RWPE2 (cell line): ENCODE results near the gene MAML1.

Experiments used
- ATAC-seq: fragments of 200-7000 bp; cut with Tn5 transposase; 3 replicates; pipeline ENCODE4 v1.9.1; 2021; ENCODE audit warnings: low read depth
- DNase-seq: peaks from one replicate; pipeline ENCODE4 v3.0.0-alpha.2; 2020; ENCODE audit warnings: low spot score
- H3K27ac ChIP-seq: fragments of 450-650 bp; 2 replicates; pipeline ENCODE4 v1.5.1; 2017; ENCODE audit warnings: mild to moderate bottlenecking; ENCODE audit not compliant: poor library complexity, severe bottlenecking
- H3K27me3 ChIP-seq: fragments of 250-450 bp; sonication (Bioruptor Pico); 2 replicates; pipeline ENCODE4 v1.5.1; 2021; ENCODE audit warnings: mild to moderate bottlenecking, moderate library complexity; ENCODE audit not compliant: insufficient read depth, poor library complexity, severe bottlenecking
- H3K36me3 ChIP-seq: fragments of 250-450 bp; sonication (Bioruptor Pico); 2 replicates; pipeline ENCODE4 v1.5.1; 2020; ENCODE audit warnings: low read depth, mild to moderate bottlenecking, moderate library complexity
- H3K4me1 ChIP-seq: fragments of 250-450 bp; sonication (Bioruptor Pico); 2 replicates; pipeline ENCODE4 v1.5.1; 2021; ENCODE audit warnings: mild to moderate bottlenecking, moderate library complexity; ENCODE audit not compliant: insufficient read depth, poor library complexity, severe bottlenecking
- H3K4me3 ChIP-seq: fragments of 250-450 bp; sonication (Bioruptor Pico); 2 replicates; pipeline ENCODE4 v1.5.1; 2021; ENCODE audit warnings: mild to moderate bottlenecking, moderate library complexity; ENCODE audit not compliant: severe bottlenecking
- H3K9me3 ChIP-seq: fragments of 250-450 bp; sonication (Bioruptor Pico); 2 replicates; pipeline ENCODE4 v1.5.1; 2021; ENCODE audit warnings: mild to moderate bottlenecking, moderate library complexity; ENCODE audit not compliant: severe bottlenecking
- CTCF ChIP-seq: fragments of 450-650 bp; IDR thresholded peaks from one replicate; pipeline ENCODE4 v1.5.1; 2017; ENCODE audit warnings: mild to moderate bottlenecking, moderate library complexity; ENCODE audit not compliant: poor library complexity, severe bottlenecking

Gene MAML1

GRCh38 chr5:179800071-179800695, 67.6 kb downstream of the MAML1 start:
- Histone ChIP-seq H3K36me3 (peaks cover 46% of the 10 kb centered on the region), H3K27me3 (no peaks in the 10 kb centered on the region), H3K4me3 (no peak overlapping the region), H3K9me3 (no peaks in the 10 kb centered on the region), H3K4me1 (peaks cover 13% of the 10 kb centered on the region), H3K27ac (no peak overlapping the region)
- ATAC-seq: no peak
- no peak for TF ChIP-seq CTCF
- peak; percentile 72 for DNase-seq

GRCh38 chr5:179800696-179801201, 68.1 kb downstream of the MAML1 start:
- no peak for DNase-seq
- Histone ChIP-seq H3K27ac (no peak overlapping the region), H3K36me3 (peaks cover 46% of the 10 kb centered on the region), H3K4me1 (peaks cover 13% of the 10 kb centered on the region), H3K9me3 (no peaks in the 10 kb centered on the region), H3K4me3 (no peak overlapping the region), H3K27me3 (no peaks in the 10 kb centered on the region)
- ATAC-seq: no peak
- no peak for TF ChIP-seq CTCF

- peak; percentile 54 for TF ChIP-seq CTCF
- Histone ChIP-seq H3K9me3 (no peaks in the 10 kb centered on the region), H3K27me3 (no peaks in the 10 kb centered on the region), H3K4me1 (peaks cover 13% of the 10 kb centered on the region), H3K27ac (no peak overlapping the region), H3K36me3 (peaks cover 46% of the 10 kb centered on the region), H3K4me3 (no peak overlapping the region)
- ATAC-seq: no peak
- peak; percentile 72 for DNase-seq
Observed at GRCh38 chr5:179801304-179802206, 68.9 kb downstream of the MAML1 start.

- peak; percentile 23 for TF ChIP-seq CTCF
- Histone ChIP-seq H3K4me3 (no peak overlapping the region), H3K4me1 (peaks cover 13% of the 10 kb centered on the region), H3K27me3 (no peaks in the 10 kb centered on the region), H3K36me3 (peaks cover 38% of the 10 kb centered on the region), H3K27ac (no peak overlapping the region), H3K9me3 (no peaks in the 10 kb centered on the region)
- DNase-seq (peak; percentile 70), ATAC-seq (no peak)
Observed at GRCh38 chr5:179802207-179802883, 69.7 kb downstream of the MAML1 start.
